GM23248 (cell line): ENCODE measurements around the gene OVOL1. TPM values are rescaled to one million over a fixed set of nuclear protein-coding genes. Genes with fewer than 3 reads are reported as not detected.

Experiments
- DNase-seq: peaks from one replicate; pipeline ENCODE4 v3.0.0-alpha.2; 2015
- H2AFZ ChIP-seq: fragments of 200-600 bp; sonication (generic); 2 replicates; pipeline ENCODE4 v1.6.1; 2016; ENCODE audit warnings: antibody characterized with exemption
- H3F3A ChIP-seq: fragments of 200-600 bp; sonication (generic); 2 replicates; pipeline ENCODE4 v1.6.1; 2016; ENCODE audit warnings: mild to moderate bottlenecking, antibody characterized with exemption, mixed run types; ENCODE audit not compliant: insufficient read depth
- H3K27ac ChIP-seq: fragments of 200-600 bp; sonication (generic); 2 replicates; pipeline ENCODE4 v1.5.1; 2016; ENCODE audit warnings: mild to moderate bottlenecking
- H3K27me3 ChIP-seq: fragments of 200-600 bp; sonication (generic); replicated peaks from 2 replicates; pipeline ENCODE4 v1.6.1; 2016; ENCODE audit warnings: mild to moderate bottlenecking; ENCODE audit not compliant: insufficient read depth
- H3K36me3 ChIP-seq: fragments of 200-600 bp; sonication (generic); 2 replicates; pipeline ENCODE4 v1.6.1; 2016; ENCODE audit warnings: low read depth, mild to moderate bottlenecking
- H3K4me1 ChIP-seq: fragments of 200-600 bp; sonication (generic); 2 replicates; pipeline ENCODE4 v1.6.1; 2016; ENCODE audit warnings: mild to moderate bottlenecking; ENCODE audit not compliant: insufficient read depth
- H3K4me2 ChIP-seq: fragments of 200-600 bp; sonication (generic); one replicate; pipeline ENCODE4 v1.6.1; 2016; ENCODE audit warnings: mild to moderate bottlenecking; ENCODE audit not compliant: unreplicated experiment
- H3K4me3 ChIP-seq: fragments of 200-600 bp; sonication (generic); 2 replicates; pipeline ENCODE4 v1.5.1; 2016; ENCODE audit warnings: mild to moderate bottlenecking
- H3K79me2 ChIP-seq: fragments of 200-600 bp; sonication (generic); 2 replicates; pipeline ENCODE4 v1.6.1; 2016; ENCODE audit warnings: mild to moderate bottlenecking; ENCODE audit not compliant: insufficient read depth
- H3K9ac ChIP-seq: fragments of 200-600 bp; sonication (generic); 2 replicates; pipeline ENCODE4 v1.6.1; 2016; ENCODE audit warnings: mild to moderate bottlenecking
- H3K9me2 ChIP-seq: fragments of 200-600 bp; sonication (generic); 2 replicates; pipeline ENCODE4 v1.6.1; 2016; ENCODE audit warnings: mixed run types, mild to moderate bottlenecking, moderate library complexity; ENCODE audit not compliant: insufficient read depth
- H3K9me3 ChIP-seq: fragments of 200-600 bp; sonication (generic); one replicate; pipeline ENCODE4 v1.6.1; 2017; ENCODE audit warnings: low read depth
- H4K20me1 ChIP-seq: fragments of 200-600 bp; sonication (generic); 2 replicates; pipeline ENCODE4 v1.6.0; 2016; ENCODE audit not compliant: insufficient read depth
- EZH2 ChIP-seq: fragments of 200-600 bp; sonication (generic); IDR thresholded peaks from 2 replicates; pipeline ENCODE4 v1.6.1; 2018; ENCODE audit warnings: antibody characterized with exemption, mild to moderate bottlenecking; ENCODE audit not compliant: insufficient read depth, poor library complexity, severe bottlenecking
- EZH2phosphoT487 ChIP-seq: fragments of 200-600 bp; sonication (generic); IDR thresholded peaks from 2 replicates; pipeline ENCODE4 v1.6.1; 2018; ENCODE audit warnings: antibody characterized with exemption, moderate library complexity, mild to moderate bottlenecking, low read depth; ENCODE audit not compliant: insufficient read depth
- WGBS, 2 experiments: methylation state at CpG; one replicate each; pipeline ENCODE4 v1.1.6; 2015 to 2017; ENCODE audit warnings: low lambda C conversion rate in 2 of 2, low coverage in 1 of 2; ENCODE audit errors: missing lambda C conversion rate in 2 of 2; 5-methylcytosine and 5-hydroxymethylcytosine counted together
- in situ Hi-C: fragments of 300-500 bp; cut with MboI; formaldehyde crosslinking; loops from 2 replicates; pipeline ENCODE4 v1.15.0; 2020
- polyA plus RNA-seq: library from polyadenylated mRNA; unstranded; fragments of >200 nt; fragmentation: Nextera tagmentation; extraction: Ambion mirVana; gene quantifications from 2 replicates; pipeline ENCODE4 v1.2.1, GENCODE V29; 2016
- total RNA-seq: library from RNA; depleted of rRNA; stranded (reverse); fragments of >200 nt; shearing (Covaris generic); gene quantifications from 2 replicates; pipeline ENCODE4 v1.2.3, GENCODE V29; 2014

Gene OVOL1
- total and polyA plus RNA-seq, 2 experiments from 2014 or later, result not detected

GRCh38 chr11:65778901-65779668, 7.8 kb upstream of the OVOL1 start:
- Histone ChIP-seq H3K36me3 (no peaks in the 10 kb centered on the region), H3K79me2 (peaks cover 41% of the 10 kb centered on the region), H3K4me3 (peak overlapping the region; percentile 80), H2AFZ (no peak overlapping the region), H3K4me2 (peak overlapping the region; percentile 93), H3K27me3 (no peaks in the 10 kb centered on the region), H3K9ac (peak overlapping the region; percentile 97), H3F3A (0 out of 2 replicates have a peak, but pooled peaks cover 5% of the 10 kb centered on the region), H3K4me1 (no peaks in the 10 kb centered on the region), H3K27ac (no peak overlapping the region), H3K9me3 (no peaks in the 10 kb centered on the region), H3K9me2 (no peaks in the 10 kb centered on the region), H4K20me1 (no peaks in the 10 kb centered on the region)
- in situ Hi-C loops, result no loop called here
- no peak for TF ChIP-seq EZH2
- no peak for TF ChIP-seq EZH2phosphoT487
- DNase-seq, result no peak
- WGBS, 2 experiments, result 90 to 91% methylated on average over 25 of the region's 25 CpGs

- Histone ChIP-seq H3K27ac (no peak overlapping the region), H3K9ac (peak overlapping the region; percentile 97), H3K36me3 (no peaks in the 10 kb centered on the region), H4K20me1 (no peaks in the 10 kb centered on the region), H3K4me3 (peak overlapping the region; percentile 80), H3K4me2 (peak overlapping the region; percentile 93), H3K79me2 (peaks cover 38% of the 10 kb centered on the region), H3K9me3 (no peaks in the 10 kb centered on the region), H2AFZ (no peak overlapping the region), H3K9me2 (no peaks in the 10 kb centered on the region), H3F3A (0 out of 2 replicates have a peak, but pooled peaks cover 5% of the 10 kb centered on the region), H3K27me3 (no peaks in the 10 kb centered on the region), H3K4me1 (no peaks in the 10 kb centered on the region)
- WGBS, 2 experiments, result 64 to 72% methylated on average over 11 to 12 of the region's 12 CpGs
- no peak for DNase-seq
- no peak for TF ChIP-seq EZH2phosphoT487
- TF ChIP-seq EZH2, result no peak
- in situ Hi-C loops, result no loop called here
Measured at GRCh38 chr11:65779669-65779918, 7.3 kb upstream of the OVOL1 start.

- Histone ChIP-seq H3K9me2 (no peaks in the 10 kb centered on the region), H3F3A (0 out of 2 replicates have a peak, but pooled peaks cover 5% of the 10 kb centered on the region), H3K9ac (peak overlapping the region; percentile 97), H3K4me1 (no peaks in the 10 kb centered on the region), H3K4me2 (peak overlapping the region; percentile 93), H4K20me1 (no peaks in the 10 kb centered on the region), H3K9me3 (no peaks in the 10 kb centered on the region), H3K4me3 (peak overlapping the region; percentile 80), H2AFZ (peak overlapping the region; percentile 73), H3K27me3 (peaks cover 2% of the 10 kb centered on the region), H3K27ac (peak overlapping the region; percentile 62), H3K79me2 (peaks cover 36% of the 10 kb centered on the region), H3K36me3 (no peaks in the 10 kb centered on the region)
- in situ Hi-C loops, result no loop called here
- TF ChIP-seq EZH2phosphoT487 (no peak), EZH2 (no peak)
- peak; percentile 94 for DNase-seq
- 1 to 3% methylated on average over 60 to 63 of the region's 76 CpGs for WGBS, 2 experiments
Measured at GRCh38 chr11:65779919-65780769, 6.7 kb upstream of the OVOL1 start.

- Histone ChIP-seq H4K20me1 (no peaks in the 10 kb centered on the region), H3K9ac (peak within 1 kb of the TSS; percentile 97), H3K79me2 (peaks cover 31% of the 10 kb centered on the region), H3K4me3 (peak within 1 kb of the TSS; percentile 80), H3K27me3 (peaks cover 7% of the 10 kb centered on the region), H3F3A (0 out of 2 replicates have a peak, but pooled peaks cover 5% of the 10 kb centered on the region), H3K4me1 (no peaks in the 10 kb centered on the region), H3K27ac (peak within 1 kb of the TSS; percentile 62), H3K4me2 (peak within 1 kb of the TSS; percentile 93), H3K9me3 (no peaks in the 10 kb centered on the region), H2AFZ (peak within 1 kb of the TSS; percentile 73), H3K9me2 (no peaks in the 10 kb centered on the region), H3K36me3 (no peaks in the 10 kb centered on the region)
- 0% methylated on average over 8 to 16 of the region's 59 CpGs for WGBS, 2 experiments
- in situ Hi-C loops, result no loop called here
- no peak for TF ChIP-seq EZH2
- TF ChIP-seq EZH2phosphoT487, result no peak
- DNase-seq, result peak; percentile 90
Measured at GRCh38 chr11:65780770-65781151, 6.1 kb upstream of the OVOL1 start, which contains the start of gene AP5B1. Gene AP5B1, minus strand, starts transcription at chr11:65780976. Its CDS starts 385 bp downstream, at chr11:65780591.
